Middle frontal gyrus (tissue), 1 donor: Measurements from ENCODE around the gene EFR3B.
"Not testable (repeated sequence)": the region's sequence is repeated elsewhere in the genome, so short reads cannot be mapped to it uniquely, and the experiment has no call there.

Experiments used
- DNase-seq: peaks from one replicate; pipeline ENCODE4 v3.0.0-alpha.2; 2015; ENCODE audit warnings: low spot score; ENCODE audit errors: extremely low spot score

EFR3B gene

DNA sequence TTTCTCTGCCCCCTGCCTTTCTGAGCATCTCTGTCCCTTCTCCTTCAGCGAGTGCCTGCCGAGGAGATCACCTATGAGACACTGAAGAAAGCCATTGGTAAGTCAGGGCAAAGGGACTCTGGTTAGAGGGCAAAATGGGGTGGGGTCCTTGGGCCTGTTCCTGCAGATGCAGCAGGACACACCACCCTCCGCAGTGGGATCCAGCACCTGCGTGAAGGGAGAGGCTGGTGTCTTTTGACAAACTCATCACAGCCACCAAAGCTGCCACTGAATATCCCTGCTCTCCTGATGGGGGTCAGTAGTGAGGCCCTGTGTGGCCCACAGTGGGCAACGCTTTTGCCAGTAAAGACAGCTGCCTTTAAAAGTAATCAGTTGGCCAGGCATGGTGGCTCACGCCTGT, 107.8 kb downstream of the EFR3B start:
- no peak for DNase-seq

- not testable (repeated sequence) for DNase-seq
Observed at GRCh38 chr2:25150993-25151392, 109.1 kb downstream of the EFR3B start.

GRCh38 chr2:25151718-25152117, 109.8 kb downstream of the EFR3B start:
- no peak for DNase-seq

GRCh38 chr2:25155401-25155800, 113.5 kb downstream of the EFR3B start:
- no peak for DNase-seq

DNA sequence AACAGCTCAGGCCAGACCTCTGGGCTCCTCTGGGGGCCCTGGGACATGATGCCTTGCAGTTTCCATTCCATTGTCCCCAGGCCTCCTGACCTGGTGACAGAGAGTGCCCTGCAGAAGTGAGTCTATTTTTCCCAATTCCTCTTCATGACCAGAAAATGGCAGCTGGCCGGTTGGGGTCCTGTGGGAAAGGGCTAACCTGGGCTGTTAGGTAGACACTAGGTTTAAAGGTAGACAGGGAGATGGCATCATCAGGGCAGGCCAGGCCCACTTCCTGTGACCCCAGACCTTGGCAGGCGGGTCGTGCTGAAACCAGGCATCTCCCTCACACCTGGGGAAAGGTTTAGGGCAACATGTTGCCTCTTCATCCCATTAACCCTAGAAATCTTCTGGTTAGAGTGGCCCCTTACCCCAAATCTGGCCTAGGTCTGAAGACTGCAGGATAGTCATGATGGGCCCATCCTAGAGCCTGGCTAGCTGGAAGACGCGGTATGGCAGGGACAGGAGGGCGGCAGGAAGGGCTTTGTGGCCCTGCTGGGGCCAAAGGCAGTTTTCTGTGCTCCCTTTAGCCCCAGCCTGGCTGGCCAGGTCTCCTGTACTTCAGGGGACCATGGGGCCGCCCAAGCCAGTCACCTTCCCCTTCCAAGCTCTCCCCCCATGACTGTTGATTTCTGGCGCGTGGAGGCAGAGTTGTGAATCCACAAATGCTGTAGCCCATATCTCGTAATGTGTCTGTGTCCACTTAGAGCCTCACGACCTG, 116.4 kb downstream of the EFR3B start:
- no peak for DNase-seq

DNA sequence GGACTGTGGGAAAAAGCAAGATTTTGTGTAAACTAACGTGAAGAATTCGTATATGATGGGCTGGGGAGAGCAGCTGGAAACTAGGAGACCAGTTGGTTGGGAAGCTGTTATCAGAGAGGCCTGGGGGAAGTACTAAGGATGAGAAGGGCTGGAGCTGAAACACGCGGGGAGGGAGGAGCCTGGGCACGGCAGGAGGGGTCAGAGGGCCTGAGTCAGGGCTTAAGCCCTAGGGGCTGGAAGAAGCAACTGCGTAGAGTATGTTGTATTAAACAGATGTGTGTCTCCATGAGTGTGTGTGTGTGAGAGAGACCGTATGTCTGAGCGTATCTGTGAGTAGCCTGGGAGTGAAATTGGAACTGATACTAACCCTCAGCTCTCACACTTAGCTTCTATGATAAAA, 118.1 kb downstream of the EFR3B start:
- DNase-seq = no peak

- DNase-seq = no peak
Observed at GRCh38 chr2:25160376-25160775, 118.5 kb downstream of the EFR3B start.

GRCh38 chr2:25161055-25161781, 119.3 kb downstream of the EFR3B start:
- no peak for DNase-seq

DNA sequence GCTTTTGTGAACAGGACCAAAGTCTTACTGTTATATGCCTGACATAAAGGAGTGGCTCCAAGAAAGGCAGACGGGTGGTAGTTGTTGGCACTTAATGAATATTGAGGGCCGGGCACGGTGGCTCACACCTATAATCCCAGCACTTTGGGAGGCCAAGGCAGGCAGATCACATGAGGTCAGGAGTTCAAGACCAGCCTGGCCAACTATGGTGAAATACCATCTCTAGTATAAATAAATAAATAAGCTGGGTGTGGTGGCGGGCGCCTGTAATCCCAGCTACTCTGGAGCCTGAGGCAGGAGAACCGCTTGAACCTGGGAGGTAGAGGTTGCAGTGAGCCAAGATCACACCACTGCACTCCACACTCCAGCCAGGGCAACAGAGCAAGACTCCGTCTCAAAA, 120.2 kb downstream of the EFR3B start:
- not testable (repeated sequence) for DNase-seq

GRCh38 chr2:25164561-25164960, 122.7 kb downstream of the EFR3B start:
- no peak for DNase-seq

DNA sequence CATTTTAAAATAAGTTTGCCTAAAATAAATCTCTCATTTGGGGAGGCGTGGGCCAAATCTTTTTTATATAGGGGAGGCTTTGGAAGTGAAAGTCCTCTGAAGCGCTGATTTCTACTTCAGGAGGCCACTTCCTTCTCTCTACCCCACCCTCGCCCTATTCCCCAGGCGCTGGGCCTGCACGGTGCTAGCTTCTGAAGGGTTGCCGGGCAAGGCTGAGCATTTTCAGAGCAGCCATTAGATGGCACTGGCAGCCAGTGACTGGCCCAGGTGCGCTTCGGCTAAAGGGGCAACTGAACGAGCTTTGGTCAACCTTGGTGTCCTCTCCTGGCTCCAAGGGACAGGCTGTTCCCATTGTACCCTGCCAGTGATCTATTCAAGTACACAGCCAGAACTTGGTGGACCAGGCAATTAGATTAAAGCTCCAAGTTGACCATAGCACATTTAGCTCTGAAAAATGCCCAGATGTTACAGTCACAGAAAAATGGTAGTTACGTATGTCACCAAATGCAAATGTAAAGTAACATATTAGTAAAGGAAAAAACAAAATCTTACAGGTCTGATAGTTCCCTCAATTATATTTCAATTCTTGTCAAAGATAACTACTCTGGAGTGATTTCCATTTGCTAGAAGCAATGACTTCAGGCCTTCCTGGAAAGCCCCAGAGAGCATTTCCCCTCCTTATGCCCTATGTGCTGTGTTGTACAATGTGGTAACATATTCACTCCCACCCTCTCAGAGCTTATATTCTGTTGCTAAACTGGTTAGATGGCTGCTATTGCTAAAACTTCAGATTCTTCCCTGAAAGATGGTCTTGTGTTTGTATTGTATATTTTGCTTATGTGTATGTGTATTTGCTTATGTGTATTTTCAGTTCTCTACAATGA, 124.4 kb downstream of the EFR3B start:
- DNase-seq = no peak

DNA sequence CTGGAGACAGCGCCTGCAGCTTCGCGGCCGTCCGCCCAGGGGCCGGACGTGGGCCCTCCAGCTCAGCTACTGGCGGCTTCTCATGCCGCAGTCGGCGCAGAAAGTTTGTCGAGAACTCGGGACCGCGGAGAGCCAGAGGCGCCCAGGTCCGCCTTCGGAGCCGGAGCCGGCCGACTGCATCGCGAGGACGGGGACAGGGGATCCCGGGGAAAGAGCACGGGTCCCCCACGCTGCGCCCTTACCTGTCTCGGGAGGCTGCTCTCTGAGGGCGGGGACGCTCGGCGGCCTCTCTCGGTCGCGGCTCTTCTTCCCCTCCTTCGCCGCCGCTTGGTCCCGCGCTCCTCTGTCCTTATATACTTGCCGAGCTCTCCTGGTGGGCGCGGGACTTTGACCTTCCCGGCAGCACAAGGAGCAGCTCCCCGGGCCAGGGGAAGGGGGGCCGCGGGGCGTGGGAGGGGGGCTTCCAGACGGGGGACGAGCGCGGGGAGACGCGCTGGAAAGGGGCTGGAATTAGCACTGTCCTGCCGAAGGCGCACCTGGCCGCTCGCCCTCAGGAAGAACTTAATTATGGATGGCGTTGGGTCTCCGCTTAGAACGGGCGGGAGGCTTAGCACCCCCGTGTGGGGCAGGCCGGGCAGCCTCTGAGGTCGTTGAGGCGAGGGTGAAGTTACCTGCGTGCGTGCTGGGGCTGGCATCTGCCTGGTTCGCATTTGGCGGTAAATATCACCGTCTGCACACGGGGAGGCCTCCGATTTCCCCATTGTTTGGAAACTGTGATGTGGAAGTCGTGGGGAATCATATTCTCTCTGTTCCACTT, 126.6 kb downstream of the EFR3B start, which contains the start of gene POMC:
TSS of gene POMC (minus strand) at position 325 of the 817 bp plus-strand sequence. CDS start 3,808 bp downstream, outside the sequence.
- DNase-seq = no peak

DNA sequence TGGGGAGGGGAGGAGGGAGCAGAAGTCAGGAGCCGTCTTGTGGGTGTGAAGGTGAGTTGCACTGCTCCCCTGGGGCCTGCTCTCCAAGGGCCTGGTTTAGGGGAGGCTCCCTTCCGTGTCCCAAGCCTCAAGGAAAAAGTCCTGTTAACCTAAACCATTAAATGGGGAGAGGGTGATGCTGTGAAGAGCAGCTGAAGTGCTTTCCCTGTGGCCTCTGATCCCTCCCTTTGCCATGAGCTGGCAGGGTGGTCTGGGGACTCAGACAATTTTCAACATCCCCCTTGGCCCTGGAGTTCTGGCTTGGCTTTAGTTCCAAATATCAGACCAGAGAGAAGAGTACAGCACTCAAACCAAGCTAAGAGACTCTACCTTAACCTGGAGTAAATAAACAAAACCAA, 127.2 kb downstream of the EFR3B start:
- no peak for DNase-seq

- no peak for DNase-seq
Observed at GRCh38 chr2:25170888-25171287, 129.0 kb downstream of the EFR3B start.

GRCh38 chr2:25173719-25174118, 131.8 kb downstream of the EFR3B start:
- DNase-seq = no peak

GRCh38 chr2:25174192-25174861, 132.5 kb downstream of the EFR3B start:
- no peak for DNase-seq

DNA sequence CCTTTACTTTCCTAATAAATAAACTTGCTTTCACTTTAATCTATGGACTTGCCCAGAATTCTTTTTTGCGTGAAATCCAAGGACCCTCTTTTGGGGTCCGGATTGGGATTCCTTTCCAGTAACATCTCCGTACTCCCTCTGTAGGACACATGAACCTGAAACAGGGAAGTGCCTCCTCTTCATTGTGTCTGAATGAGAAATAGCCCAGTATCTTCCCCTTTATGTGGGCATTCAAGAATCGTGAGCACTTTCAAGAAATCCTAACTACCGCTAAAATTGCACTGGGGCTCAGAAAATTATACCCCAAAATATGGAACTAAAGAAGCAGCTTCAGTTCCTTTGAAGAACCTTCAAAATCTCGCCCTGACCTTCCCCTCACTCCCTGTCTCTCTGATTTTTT, 134.3 kb downstream of the EFR3B start:
- DNase-seq = no peak

GRCh38 chr2:25176541-25177181, 134.8 kb downstream of the EFR3B start:
- no peak for DNase-seq

DNA sequence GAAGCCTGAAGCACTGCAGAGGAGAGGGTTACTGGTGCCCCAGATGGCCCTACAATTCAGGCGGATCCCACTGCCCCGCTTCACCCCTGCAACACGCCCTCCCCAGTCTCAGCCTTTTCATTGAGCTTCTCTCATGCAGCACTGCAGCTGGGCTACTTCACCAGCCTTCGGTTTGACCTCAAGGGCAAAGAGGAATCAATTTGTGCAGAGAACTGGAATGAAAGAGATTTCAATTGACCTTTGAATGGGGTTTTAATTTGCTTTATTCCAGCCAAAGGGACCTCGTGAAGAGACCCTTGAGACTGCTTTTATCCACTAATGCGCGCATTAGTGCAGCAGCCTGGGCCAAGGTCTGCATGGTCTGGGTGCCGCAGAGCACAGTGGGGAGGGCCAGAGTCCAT, 135.3 kb downstream of the EFR3B start:
- no peak for DNase-seq

- DNase-seq = no peak
Observed at GRCh38 chr2:25178976-25179375, 137.1 kb downstream of the EFR3B start.
